GM10847 (cell line): Measurements from ENCODE around the gene CEP192.

Source experiments
- POLR2A ChIP-seq: IDR thresholded peaks from 2 replicates; pipeline ENCODE4 v1.6.1; 2011; ENCODE audit not compliant: insufficient read length; ENCODE audit errors: extremely low read depth

Gene CEP192

GRCh38 chr18:12976305-12976704 is 14.9 kb upstream of the CEP192 start:
- no peak for TF ChIP-seq POLR2A

GRCh38 chr18:12989397-12990122 is 1.6 kb upstream of the CEP192 start:
- no peak for TF ChIP-seq POLR2A

DNA sequence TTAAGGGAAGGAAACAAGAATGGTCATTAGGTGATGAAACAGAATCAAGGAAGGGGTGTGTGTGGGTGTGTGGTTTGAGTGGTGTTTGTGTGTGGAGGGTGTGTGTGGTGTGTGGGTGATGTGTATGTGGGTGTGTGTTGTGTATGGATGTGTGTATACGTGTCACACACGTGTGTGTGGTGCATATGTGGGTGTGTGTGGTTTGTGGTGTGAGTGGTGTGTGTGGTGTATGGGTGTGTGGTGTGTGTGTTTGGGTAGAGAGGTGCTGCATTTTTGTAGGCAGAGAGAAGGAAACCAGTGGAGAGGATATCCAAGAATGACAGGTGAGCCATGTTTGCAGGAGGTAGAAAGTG is 1.1 kb upstream of the CEP192 start:
- no peak for TF ChIP-seq POLR2A

DNA sequence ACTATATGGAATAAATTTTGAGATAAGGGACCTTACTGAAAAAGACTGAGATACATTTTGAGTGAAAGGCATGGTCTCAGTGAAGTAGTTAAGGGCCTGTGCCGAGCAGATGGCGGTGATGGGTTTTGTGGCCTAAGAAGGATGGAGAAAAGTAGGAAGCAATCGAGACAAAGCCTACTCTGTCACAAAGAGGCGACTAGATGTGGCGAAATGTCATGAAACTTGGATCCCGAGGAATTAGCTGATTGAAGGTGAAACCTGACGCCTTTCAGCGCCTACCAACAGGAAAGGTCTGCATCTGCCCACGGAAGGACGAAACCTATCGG is 558 bp upstream of the CEP192 start:
- no peak for TF ChIP-seq POLR2A

GRCh38 chr18:12991821-12992179 is 638 bp downstream of the CEP192 start:
- no peak for TF ChIP-seq POLR2A

GRCh38 chr18:12993439-12993838 is 2.3 kb downstream of the CEP192 start:
- no peak for TF ChIP-seq POLR2A

GRCh38 chr18:12995424-12995823 is 4.3 kb downstream of the CEP192 start:
- TF ChIP-seq POLR2A: no peak

GRCh38 chr18:12995952-12996477 is 4.9 kb downstream of the CEP192 start:
- no peak for TF ChIP-seq POLR2A

- TF ChIP-seq POLR2A: no peak
Measured at GRCh38 chr18:12996661-12997292, 5.6 kb downstream of the CEP192 start.

GRCh38 chr18:12998332-12999060 is 7.3 kb downstream of the CEP192 start:
- TF ChIP-seq POLR2A: no peak

GRCh38 chr18:13003466-13003896 is 12.3 kb downstream of the CEP192 start:
- no peak for TF ChIP-seq POLR2A

DNA sequence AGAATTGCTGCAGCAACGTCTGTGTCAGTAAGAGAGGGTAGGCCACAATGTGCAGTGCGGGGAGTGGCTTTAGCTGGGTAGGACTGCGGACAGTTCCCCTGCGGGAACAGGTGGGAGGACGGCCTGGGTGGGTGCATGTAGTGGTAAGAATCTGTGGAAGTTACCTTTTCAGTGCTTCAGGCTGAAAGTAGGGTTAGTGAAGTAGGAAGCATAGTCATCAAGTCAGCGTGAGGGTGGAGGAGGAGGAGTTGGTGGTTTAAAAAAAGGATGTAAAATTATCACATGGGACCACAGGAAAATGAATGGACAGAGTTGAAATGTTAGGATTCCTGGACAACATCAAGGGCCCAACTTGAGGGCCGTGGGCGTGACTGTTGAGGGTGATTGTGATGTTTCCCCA is 13.2 kb downstream of the CEP192 start:
- TF ChIP-seq POLR2A: no peak

GRCh38 chr18:13005289-13005688 is 14.1 kb downstream of the CEP192 start:
- TF ChIP-seq POLR2A: no peak

DNA sequence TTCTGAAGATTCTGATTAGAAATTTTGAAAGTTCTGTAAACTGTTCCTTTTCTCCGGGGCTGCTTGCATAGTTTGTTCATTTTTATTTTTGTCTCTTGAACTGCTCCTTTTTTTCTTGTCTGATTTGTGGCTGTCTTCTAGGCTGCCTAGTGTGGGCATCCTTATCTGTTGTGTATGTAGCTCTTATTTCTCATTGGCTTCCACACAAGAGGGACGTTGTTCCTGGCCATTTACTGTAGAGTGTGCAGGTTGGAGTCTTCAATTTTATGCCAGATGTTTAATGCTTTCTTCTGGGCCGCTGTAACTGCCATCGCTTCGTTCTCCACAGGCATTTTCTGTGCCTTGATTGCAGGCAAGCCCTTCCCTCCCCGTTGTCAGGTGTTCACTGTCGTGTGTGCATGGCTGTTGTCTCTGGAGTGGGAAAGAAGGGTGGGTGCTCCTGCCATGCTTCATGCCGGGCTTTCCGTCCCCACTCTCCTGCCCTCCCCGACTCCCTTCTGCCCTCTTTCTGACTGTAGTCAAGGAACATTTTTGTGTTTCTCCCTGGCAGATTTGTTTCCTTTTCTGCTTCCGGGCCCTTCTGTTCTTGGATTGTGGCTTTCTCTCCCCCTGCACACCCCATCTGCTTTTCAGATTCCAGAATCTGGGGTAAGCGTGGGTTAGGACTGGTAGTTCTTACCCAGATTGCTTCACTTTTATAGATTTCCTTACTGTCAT is 15.5 kb downstream of the CEP192 start:
- no peak for TF ChIP-seq POLR2A

DNA sequence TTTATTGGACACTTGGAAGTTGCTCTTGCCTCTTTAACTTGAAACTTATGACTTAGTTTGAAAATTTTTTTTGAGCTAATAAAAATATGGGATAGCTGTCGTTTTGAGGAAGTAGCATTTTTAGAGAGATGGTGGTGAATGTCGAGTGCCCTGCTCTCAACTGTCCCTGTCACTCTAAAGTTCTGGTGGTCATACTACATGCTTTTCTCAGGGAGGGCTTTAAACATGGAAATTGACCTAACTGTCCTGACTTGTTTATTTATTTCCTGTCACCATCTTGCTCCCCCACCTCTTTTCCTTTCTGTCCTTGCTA is 16.0 kb downstream of the CEP192 start:
- no peak for TF ChIP-seq POLR2A

DNA sequence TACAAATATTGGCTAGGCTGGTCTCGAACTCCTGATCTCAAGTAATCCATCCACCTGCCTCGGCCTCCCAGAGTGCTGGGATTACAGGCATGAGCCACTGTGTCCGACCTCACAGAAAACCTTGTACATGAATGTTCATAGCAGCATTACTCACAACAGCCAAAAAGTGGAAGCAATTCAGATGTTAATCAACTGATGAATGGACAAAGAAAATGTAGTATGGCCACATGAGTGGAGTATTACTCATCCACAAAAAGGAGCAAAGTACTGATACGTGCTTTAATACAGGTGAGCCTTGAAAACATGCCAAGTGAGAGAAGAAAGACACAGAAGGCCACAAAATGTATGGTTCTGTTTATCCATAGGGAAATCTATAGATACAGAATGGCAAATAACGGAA is 20.6 kb downstream of the CEP192 start:
- TF ChIP-seq POLR2A: no peak

DNA sequence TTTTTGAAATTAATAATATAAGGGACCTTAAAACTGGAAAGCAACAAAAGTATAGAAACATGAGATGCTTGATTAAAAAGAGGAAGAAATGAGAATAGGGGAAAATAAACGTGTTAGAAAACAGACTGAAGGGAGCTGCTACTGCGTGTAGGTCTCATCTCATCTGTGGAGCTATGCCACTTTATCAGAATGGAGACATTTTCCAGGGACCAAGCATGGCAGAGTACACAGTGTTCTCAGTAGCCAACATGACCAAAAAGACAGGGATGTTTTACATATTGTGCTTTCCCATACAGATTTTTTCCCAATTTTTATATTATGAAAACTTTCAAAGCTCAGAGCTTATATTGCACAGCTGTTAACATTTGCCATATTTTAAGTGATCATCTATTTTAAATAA is 23.1 kb downstream of the CEP192 start:
- TF ChIP-seq POLR2A: no peak

- TF ChIP-seq POLR2A: no peak
Measured at GRCh38 chr18:13014818-13015217, 23.7 kb downstream of the CEP192 start.
